ENCODE measurements around the gene CEP112.

CEP112 gene

DNA sequence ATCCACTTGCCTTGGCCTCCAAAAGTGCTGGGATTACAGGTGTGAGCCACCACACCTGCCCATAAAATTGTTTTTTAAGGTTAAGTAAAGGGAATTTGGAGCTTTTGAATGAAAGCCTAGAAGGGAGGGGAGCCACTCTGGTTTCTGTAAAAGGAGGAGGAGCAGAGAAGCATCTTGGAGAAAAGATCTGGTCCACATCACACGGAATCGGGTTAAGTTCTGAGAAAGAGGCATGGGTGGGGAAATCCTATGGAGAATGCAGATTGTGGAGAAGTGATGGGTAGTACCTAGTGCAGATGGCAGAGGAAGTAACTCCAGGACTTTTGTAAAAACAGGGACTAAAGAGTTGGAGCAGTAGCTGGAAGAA lies 18.3 kb upstream of the CEP112 start:
- in situ Hi-C loops (cut with HindIII; ENCODE audit: low sequenced_read_pairs) = no loop called here
- no peak for TF ChIP-seq CTCF (IDR thresholded peaks at IDR 0.05; ENCODE audit: low read depth, low read length, missing control alignments)
- DNase-seq (ENCODE audit: low read depth) = no peak

GRCh38 chr17:66207936-66208335 lies 16.0 kb upstream of the CEP112 start:
- in situ Hi-C loops (cut with HindIII; ENCODE audit: low sequenced_read_pairs) = no loop called here
- no peak for TF ChIP-seq CTCF (IDR thresholded peaks at IDR 0.05; ENCODE audit: low read depth, low read length, missing control alignments)
- no peak for DNase-seq (ENCODE audit: low read depth)
- H3K4me3 ChIP-seq (ENCODE audit: low read depth, low read length) = no peak overlapping the region

More for the DNA sequence above, 18.3 kb upstream of the CEP112 start:
- H3K4me3 ChIP-seq (ENCODE audit: low read depth, low read length) = no peak overlapping the region

DNA sequence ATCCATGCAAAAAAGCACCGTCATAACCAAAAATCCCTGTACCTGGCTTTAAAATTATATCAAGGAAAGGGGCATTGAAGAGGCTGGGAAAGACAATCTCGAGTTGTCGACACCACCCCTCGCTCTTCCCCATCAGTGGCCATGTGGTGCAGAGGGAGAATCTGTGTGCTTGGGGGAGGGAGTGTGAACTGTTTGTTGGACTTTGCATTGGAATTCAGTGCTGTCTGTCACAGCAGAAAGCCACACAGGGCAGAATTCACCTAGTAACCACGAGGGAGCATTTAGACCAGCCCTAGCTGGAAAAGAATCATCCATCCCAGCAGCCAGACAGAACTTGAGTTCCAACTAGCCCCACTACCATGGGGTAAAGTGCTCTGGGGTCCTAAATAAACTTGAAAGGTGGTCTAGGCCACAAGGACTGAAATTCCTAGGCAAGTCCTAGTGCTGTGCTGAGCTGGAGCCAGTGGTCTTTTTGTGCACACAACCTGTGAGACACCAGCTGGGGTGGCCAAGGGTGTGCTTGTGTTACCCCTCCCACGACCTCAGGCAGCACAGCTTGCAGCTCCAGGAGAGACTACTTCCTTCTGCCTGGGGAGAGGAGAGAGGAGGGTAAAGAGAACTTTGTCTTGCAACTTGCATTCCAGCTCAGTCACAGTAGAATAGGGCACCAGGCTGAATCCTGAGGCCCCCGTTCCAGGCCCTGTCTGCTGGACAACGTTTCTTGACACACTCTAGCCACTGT lies 11.5 kb upstream of the CEP112 start:
- H3K4me3 ChIP-seq (ENCODE audit: low read depth, low read length) = no peak overlapping the region
- in situ Hi-C loops (cut with HindIII; ENCODE audit: low sequenced_read_pairs) = no loop called here
- no peak for TF ChIP-seq CTCF (IDR thresholded peaks at IDR 0.05; ENCODE audit: low read depth, low read length, missing control alignments)
- DNase-seq (ENCODE audit: low read depth) = no peak

- DNase-seq (ENCODE audit: low read depth) = peak; percentile 59
- in situ Hi-C loops (cut with HindIII; ENCODE audit: low sequenced_read_pairs) = no loop called here
- peak; percentile 76 for TF ChIP-seq CTCF (IDR thresholded peaks at IDR 0.05; ENCODE audit: low read depth, low read length, missing control alignments)
- no peak overlapping the region for H3K4me3 ChIP-seq (ENCODE audit: low read depth, low read length)
Observed at GRCh38 chr17:66200685-66201092, 8.8 kb upstream of the CEP112 start.

DNA sequence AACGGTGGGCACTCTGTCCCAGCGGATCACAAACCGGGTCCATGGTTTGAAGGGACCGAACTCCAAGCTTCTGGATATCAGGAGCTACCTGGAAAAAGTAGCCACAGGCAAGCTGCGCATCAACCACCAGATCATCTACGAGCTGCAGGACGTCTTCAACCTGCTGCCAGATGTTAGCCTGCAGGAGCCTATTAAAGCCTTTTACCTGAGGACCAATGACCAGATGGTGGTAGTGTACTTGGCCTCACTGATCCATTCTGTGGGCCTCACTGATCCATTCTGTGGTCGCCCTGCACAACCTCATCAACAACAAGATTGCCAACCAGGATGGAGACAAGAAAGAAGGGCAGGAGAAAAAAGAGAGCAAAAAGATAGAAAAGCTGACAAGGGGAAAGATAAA lies 6.3 kb upstream of the CEP112 start:
- no peak for DNase-seq (ENCODE audit: low read depth)
- no peak overlapping the region for H3K4me3 ChIP-seq (ENCODE audit: low read depth, low read length)
- TF ChIP-seq CTCF (IDR thresholded peaks at IDR 0.05; ENCODE audit: low read depth, low read length, missing control alignments) = no peak
- in situ Hi-C loops (cut with HindIII; ENCODE audit: low sequenced_read_pairs) = no loop called here

DNA sequence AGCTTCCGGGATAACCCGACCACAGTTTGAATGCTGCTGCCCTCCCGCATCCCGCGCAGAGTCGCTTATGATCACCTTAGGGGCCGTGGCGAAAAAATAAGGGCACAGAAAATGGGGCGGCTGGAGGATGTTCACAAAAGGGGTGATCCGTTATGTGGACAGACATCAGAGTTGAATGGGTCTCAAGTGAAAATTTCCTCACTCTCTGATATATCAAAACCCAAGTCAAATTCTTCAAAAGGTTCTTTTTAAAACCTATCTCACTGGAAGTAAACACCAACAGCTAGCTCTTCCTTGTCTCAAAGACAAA lies 400 bp upstream of the CEP112 start:
- in situ Hi-C loops (cut with HindIII; ENCODE audit: low sequenced_read_pairs) = no loop called here
- TF ChIP-seq CTCF (IDR thresholded peaks at IDR 0.05; ENCODE audit: low read depth, low read length, missing control alignments) = no peak
- peak overlapping the region; percentile 70 for H3K4me3 ChIP-seq (ENCODE audit: low read depth, low read length)
- no peak for DNase-seq (ENCODE audit: low read depth)

All from astrocyte of the cerebellum (primary cell).